Kidney (tissue), 14 donors: ENCODE results near the gene PLEKHM3. TPM values are rescaled to one million over a fixed set of nuclear protein-coding genes. Genes with fewer than 3 reads are reported as not detected.

Experiments
- DNase-seq, 5 donors: peaks; one replicate each; pipeline ENCODE4 v3.0.0-alpha.2; 2013 to 2020
- FAIRE-seq: peaks from 2 replicates; lab custom pipeline; 2012; peaks lifted over from hg19 to GRCh38; lab: Jason Lieb, UNC
- H3K27ac ChIP-seq, 2 donors: one replicate each; pipeline ENCODE4 v1.7.0; 2013; ENCODE audit warnings: low read depth in 2 of 2, low read length in 2 of 2, inconsistent platforms in 1 of 2
- H3K27me3 ChIP-seq: one replicate; pipeline ENCODE4 v1.7.1; 2013; ENCODE audit warnings: low read length, inconsistent platforms; ENCODE audit not compliant: control insufficient read depth, insufficient read depth
- H3K36me3 ChIP-seq, 3 donors: one replicate each; pipeline versions ENCODE4 v1.7.0 to v1.7.1; 2013; ENCODE audit warnings: low read length in 3 of 3, control low read depth in 1 of 3, inconsistent platforms in 1 of 3; ENCODE audit not compliant: insufficient read depth in 3 of 3, control insufficient read depth in 2 of 3
- H3K4me1 ChIP-seq, 3 donors: one replicate each; pipeline versions ENCODE4 v1.7.0 to v1.7.1; 2013; ENCODE audit warnings: low read length in 3 of 3, inconsistent platforms in 1 of 3, low read depth in 1 of 3; ENCODE audit not compliant: control insufficient read depth in 2 of 3, insufficient read depth in 2 of 3
- H3K4me3 ChIP-seq, 3 donors: one replicate each; pipeline versions ENCODE4 v1.7.0 to v1.8.1; 2013; ENCODE audit warnings: low read length in 3 of 3, control low read depth in 1 of 3, inconsistent platforms in 1 of 3
- H3K9ac ChIP-seq, 3 donors: one replicate each; pipeline versions ENCODE4 v1.7.0 to v1.7.1; 2013; ENCODE audit warnings: low read length in 3 of 3, control low read depth in 1 of 3, inconsistent platforms in 1 of 3
- H3K9me3 ChIP-seq, 3 donors: one replicate each; pipeline versions ENCODE4 v1.7.0 to v1.7.1; 2013; ENCODE audit warnings: low read length in 3 of 3, control low read depth in 1 of 3, inconsistent platforms in 1 of 3; ENCODE audit not compliant: control insufficient read depth in 2 of 3, insufficient read depth in 1 of 3
- CTCF ChIP-seq: IDR thresholded peaks from 3 replicates; pipeline ENCODE4 v1.5.1; 2012; ENCODE audit warnings: mild to moderate bottlenecking, moderate library complexity, borderline replicate concordance; ENCODE audit not compliant: insufficient read depth; ENCODE audit errors: extremely low read depth
- intact Hi-C: fragments of 100-400 bp; cut with DNase I; formaldehyde crosslinking; loops from one replicate; pipeline ENCODE4 v1.11.1; 2022
- polyA plus RNA-seq: library from polyadenylated mRNA; stranded (reverse); fragments of 350-450 nt; fragmentation: Illumina TruSeq; extraction: RNeasy Lipid Tissue Mini Kit (QIAGEN cat#74804); gene quantifications from one replicate; pipeline ENCODE4 v1.2.3, GENCODE V29; 2014; ENCODE audit warnings: low read depth, low replicate concordance; ENCODE audit not compliant: insufficient read depth
- total RNA-seq: library from RNA; stranded (reverse); fragmentation: NEBNext Ultra II Directional; extraction: Animal tissue kit (Norgen Biotek cat#: 25700); gene quantifications from one replicate; pipeline ENCODE4 v1.2.1, GENCODE V29; 2021
- donor health status: control.
- donor health status: control.
- donor health status: control.
- donor health status: control.
- donor health status: control.
- donor health status: DM: yes; HTN: yes; CAD: no.
- donor health status: Normal renal cell carcinoma (clear cell type).

The PLEKHM3 gene
- total and polyA plus RNA-seq, 2 donors from 2014 or later = 4.2 to 13.5 TPM

DNA sequence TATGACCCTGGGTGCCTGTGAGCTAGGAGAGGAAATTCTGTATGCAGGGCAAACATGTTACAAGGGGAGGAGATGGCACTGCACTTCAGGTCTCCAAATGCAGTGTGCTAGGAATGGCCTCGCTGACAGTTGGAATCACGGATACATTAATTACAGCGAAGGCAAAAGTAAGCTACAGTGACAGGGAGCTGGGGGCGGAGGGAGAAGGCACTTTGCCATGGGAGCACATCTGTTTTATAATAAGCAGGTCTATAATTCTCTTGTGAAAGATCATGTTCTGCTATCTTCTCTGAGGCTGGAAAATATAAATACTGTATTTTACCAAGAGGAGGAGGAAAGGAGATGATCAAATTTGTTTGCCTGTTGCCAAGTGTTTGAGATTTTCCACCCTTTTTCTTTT, 199.3 kb downstream of the PLEKHM3 start:
- no peaks in the 10 kb centered on the region for H3K9me3 ChIP-seq
- FAIRE-seq = no peak
- H3K27ac ChIP-seq = no peak overlapping the region
- no peaks in the 10 kb centered on the region for H3K27me3 ChIP-seq
- TF ChIP-seq CTCF = no peak
- no peaks in the 10 kb centered on the region for H3K4me1 ChIP-seq
- DNase-seq = no peak
- no peak overlapping the region for H3K9ac ChIP-seq
- H3K36me3 ChIP-seq = peaks cover 0 to 9% (median 0%) of the 10 kb centered on the region in 3 donors
- no peak overlapping the region for H3K4me3 ChIP-seq
- intact Hi-C loops = no loop called here

DNA sequence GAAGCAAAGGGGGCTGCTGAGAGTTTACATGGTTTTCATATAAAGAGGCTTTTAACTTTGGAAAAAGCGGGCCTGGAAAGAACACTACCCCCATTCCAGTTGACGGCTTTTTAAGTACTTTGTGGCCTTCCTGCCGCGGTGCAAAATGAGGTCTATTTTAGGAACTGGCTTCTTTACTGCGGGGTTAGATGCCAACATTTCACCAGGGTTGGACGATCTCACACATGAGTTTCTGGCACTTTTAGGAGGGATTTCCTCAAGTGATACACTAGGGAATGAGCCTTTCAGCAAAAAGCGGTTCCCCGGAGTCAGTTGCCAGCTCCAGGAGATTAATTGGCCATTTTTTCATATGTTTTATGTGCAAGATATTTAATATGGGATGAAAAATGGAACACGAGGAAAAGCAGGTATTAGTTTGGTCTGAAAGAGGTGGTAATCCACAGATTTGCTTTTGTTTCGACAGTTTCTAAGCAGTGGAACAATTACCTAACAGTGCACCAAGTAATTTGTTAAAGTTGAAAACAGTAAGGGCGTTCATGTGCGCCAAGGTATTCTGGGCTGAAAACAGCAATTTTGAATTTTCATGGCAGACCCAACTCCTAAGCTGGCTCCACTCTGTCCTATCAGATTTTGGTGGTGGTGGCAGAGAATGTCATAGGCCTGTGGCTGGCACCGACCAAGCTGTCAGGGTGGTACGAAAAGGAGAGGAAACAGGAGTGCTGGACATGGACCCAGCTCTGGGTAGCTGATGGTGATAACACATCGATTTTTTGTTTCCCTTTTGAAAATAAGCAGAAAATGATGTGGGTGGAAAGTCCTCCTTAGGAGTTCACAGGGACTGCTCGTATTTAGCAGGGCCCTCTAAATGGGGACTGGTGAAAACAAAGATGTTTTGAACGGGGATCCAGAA, 200.0 kb downstream of the PLEKHM3 start:
- intact Hi-C loops = no loop called here
- Histone ChIP-seq H3K4me1 (peaks cover 0 to 3% (median 2%) of the 10 kb centered on the region in 3 donors), H3K27ac (no peak overlapping the region), H3K9ac (no peak overlapping the region), H3K27me3 (no peaks in the 10 kb centered on the region), H3K9me3 (no peaks in the 10 kb centered on the region), H3K4me3 (no peak overlapping the region), H3K36me3 (peaks cover 0 to 9% (median 0%) of the 10 kb centered on the region in 3 donors)
- no peak for DNase-seq
- TF ChIP-seq CTCF = no peak
- FAIRE-seq = no peak

- Histone ChIP-seq H3K27me3 (no peaks in the 10 kb centered on the region), H3K9ac (no peak overlapping the region), H3K9me3 (no peaks in the 10 kb centered on the region), H3K4me1 (peaks cover 0 to 15% (median 5%) of the 10 kb centered on the region in 3 donors), H3K4me3 (no peak overlapping the region), H3K36me3 (peaks cover 0 to 9% (median 0%) of the 10 kb centered on the region in 3 donors), H3K27ac (no peak overlapping the region)
- TF ChIP-seq CTCF = no peak
- intact Hi-C loops = no loop called here
- FAIRE-seq = no peak
- no peak for DNase-seq
Measured at GRCh38 chr2:207823865-207824264, 201.5 kb downstream of the PLEKHM3 start.
